ENCODE data around the gene IL26. TPM values are rescaled to one million over a fixed set of nuclear protein-coding genes. Genes with fewer than 3 reads are reported as not detected.
"Not testable (repeated sequence)": the region's sequence is repeated elsewhere in the genome, so short reads cannot be mapped to it uniquely, and the experiment has no call there.

IL26 gene
- total RNA-seq, 1 experiment from 2014 or later = not detected

DNA sequence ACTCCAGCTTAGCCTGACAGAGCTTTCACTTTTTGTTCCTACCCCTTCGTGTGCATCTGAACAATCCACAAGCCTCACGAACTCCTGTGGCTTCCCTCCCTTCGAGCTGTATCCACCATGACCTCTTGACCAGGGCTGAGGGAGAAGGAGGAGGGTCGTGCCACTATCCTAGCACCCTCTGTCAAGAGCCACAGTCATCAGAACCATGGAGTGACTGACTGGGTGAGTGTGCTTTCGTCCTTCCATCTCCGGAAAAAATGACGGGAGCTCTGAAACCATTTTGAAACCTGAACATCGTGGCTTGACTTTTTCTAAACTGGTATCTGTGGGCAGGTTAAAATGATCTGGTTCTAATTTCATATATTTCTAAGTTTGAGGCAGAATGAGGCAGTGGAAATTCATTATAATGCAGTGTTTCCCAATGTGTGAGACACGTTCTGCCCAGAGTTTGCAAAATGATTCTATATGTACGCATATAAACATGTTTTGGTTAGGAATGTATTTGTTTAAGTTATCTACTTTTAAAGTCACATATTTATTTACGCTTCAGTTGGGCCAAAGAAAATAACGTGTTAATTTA, 27.0 kb downstream of the IL26 start:
- DNase-seq = no peak
- Histone ChIP-seq H3K27me3 (ENCODE audit: control insufficient read depth, insufficient read depth, low read length) (no peaks in the 10 kb centered on the region), H3K36me3 (replicated peaks; ENCODE audit: control insufficient read depth, insufficient read depth, low read length) (no peaks in the 10 kb centered on the region)

DNA sequence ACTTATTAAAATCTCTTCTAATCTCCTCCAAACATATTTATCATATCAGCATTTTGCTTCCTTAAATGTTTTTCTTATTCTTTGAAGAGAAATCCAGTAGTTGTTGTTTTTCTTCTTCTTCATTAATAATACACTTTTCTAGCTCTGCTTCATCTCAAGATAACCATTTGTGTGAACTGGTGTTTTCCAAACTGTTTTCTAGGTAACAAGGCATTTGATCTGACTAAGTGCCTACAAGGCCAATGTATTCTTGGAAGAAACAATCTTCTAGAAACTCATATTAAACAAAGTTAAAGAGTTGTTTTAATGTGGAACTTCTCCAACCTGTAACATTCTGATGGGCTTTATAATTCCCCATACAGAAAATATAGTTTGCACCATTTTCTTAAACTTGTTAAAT, 35.3 kb downstream of the IL26 start:
- H3K4me3 ChIP-seq (ENCODE audit: insufficient read depth, low read depth, low read length) = no peak overlapping the region
- H3K27me3 ChIP-seq (ENCODE audit: control insufficient read depth, insufficient read depth, low read length) = no peaks in the 10 kb centered on the region
- DNase-seq = no peak
- H3K36me3 ChIP-seq (replicated peaks; ENCODE audit: control insufficient read depth, insufficient read depth, low read length) = no peaks in the 10 kb centered on the region

More for the DNA sequence above, 27.0 kb downstream of the IL26 start:
- H3K4me3 ChIP-seq (ENCODE audit: insufficient read depth, low read depth, low read length) = no peak overlapping the region

DNA sequence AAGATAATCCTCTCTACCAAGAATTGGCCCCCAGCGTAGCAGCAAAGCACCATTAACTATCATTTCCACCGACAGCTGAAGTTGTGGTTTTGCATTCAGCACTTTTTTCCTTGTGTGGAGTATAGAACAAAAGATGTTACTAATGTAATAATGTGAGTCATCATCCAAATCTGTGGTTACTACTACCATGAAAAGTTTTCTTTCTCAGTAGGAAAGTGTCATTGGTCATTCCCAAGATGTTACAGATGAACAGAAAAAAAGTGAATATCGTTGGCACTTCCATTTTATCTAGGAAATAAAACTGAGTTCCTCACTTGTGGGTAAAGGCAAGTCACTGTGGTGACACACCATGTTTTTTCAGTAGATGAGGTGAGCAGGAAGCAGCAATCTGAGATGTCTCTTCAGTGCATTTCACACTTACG, 35.8 kb downstream of the IL26 start:
- Histone ChIP-seq H3K4me3 (ENCODE audit: insufficient read depth, low read depth, low read length) (no peak overlapping the region), H3K36me3 (replicated peaks; ENCODE audit: control insufficient read depth, insufficient read depth, low read length) (no peaks in the 10 kb centered on the region), H3K27me3 (ENCODE audit: control insufficient read depth, insufficient read depth, low read length) (no peaks in the 10 kb centered on the region)
- no peak for DNase-seq

DNA sequence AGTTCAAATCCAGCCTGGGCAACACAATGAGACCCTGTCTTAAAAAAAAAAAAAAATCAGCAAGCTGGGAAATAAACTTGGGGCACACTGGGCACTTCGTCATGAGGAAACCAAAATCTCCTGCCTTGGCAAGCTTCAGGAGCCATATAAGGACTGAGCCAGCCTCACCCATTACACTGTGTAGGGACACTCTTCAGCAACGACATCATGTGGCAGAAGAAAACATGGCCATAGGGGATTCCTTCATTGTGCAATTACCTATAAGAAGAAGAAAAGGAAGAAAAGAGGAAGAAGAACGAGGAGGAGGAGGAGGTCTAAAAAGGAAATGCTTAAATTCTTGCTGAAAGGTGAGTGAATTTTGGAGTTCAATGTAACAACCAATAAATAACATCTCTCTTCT, 40.0 kb downstream of the IL26 start:
- no peak overlapping the region for H3K4me3 ChIP-seq (ENCODE audit: insufficient read depth, low read depth, low read length)
- H3K27me3 ChIP-seq (ENCODE audit: control insufficient read depth, insufficient read depth, low read length) = no peaks in the 10 kb centered on the region
- no peaks in the 10 kb centered on the region for H3K36me3 ChIP-seq (replicated peaks; ENCODE audit: control insufficient read depth, insufficient read depth, low read length)
- no peak for DNase-seq

DNA sequence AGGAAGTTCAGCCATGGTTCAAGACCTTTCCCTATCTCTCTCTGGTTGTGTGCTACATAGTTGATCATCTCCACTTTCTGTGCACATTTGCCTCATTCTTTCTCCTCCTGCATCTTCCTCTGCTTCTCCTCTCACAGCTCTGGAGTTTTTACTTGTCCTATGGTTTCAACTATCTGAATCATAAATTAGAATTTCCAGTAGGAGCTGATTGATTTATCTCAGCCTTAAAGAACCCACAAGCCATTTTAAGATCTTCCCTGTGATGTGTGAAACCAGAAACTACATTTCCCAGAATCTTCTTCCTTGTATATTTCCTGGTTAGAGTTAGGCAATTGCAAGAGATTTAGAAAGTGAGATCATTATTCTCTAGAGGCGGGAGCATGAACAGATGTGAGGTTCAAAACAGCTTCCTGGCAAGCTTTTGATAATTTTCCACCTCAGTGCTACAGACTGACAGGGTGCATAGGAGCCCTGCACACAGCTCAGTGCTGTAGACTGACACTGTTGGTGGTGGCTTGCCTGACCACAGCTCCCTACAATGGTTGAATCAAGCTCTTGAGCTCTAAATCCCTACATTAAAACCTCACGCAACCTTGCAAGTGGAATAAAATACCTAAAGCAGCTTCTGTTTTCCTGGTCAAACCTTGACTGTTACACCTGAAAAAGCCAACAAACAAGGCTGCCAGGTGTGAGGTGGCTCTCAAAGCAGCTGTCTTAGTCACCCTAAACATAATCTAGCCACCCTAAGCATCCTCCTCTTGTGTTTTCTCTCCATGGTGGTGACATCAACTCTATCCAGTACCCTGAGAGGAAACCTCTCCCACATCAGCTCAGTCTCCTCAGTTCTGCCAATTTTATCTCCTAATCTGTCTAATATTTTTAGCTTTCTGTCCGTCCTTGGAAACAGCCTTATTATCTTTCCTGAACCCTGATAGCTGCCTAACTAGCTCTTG, 44.5 kb downstream of the IL26 start:
- Histone ChIP-seq H3K4me3 (ENCODE audit: insufficient read depth, low read depth, low read length) (no peak overlapping the region), H3K27me3 (ENCODE audit: control insufficient read depth, insufficient read depth, low read length) (no peaks in the 10 kb centered on the region), H3K36me3 (replicated peaks; ENCODE audit: control insufficient read depth, insufficient read depth, low read length) (no peaks in the 10 kb centered on the region)
- DNase-seq = no peak

DNA sequence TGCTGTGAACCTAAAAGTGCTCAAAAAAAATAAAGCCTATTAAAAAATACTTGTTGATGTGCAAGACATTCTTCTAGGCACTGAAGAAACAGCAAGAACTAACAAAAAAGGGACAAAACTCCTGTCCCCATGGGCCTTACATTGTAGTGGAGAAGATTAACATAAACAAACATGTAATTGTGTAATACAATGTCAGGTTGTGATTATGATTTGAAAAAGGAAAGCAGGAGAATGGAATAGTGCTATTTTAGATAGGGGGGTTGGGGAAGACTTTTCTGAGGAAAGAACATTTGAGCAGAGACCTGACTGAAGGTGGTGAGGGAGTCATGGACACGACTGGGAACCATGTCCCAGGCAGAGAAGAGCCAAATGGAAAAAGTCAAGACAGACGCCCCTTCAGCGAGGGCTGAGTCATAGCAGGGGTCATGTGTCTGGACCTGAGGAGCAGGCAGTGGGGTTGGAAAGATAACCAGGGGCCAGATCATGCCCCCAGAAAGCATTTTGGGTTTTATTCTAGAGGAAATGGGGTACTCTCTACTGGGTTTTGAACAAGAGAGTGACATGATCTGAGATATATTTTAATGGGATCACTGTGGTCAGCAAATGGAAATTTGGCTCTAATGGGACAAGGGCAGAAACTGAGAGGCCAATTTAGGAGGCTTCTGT, 46.7 kb downstream of the IL26 start:
- Histone ChIP-seq H3K4me3 (ENCODE audit: insufficient read depth, low read depth, low read length) (no peak overlapping the region), H3K27me3 (ENCODE audit: control insufficient read depth, insufficient read depth, low read length) (no peaks in the 10 kb centered on the region), H3K36me3 (replicated peaks; ENCODE audit: control insufficient read depth, insufficient read depth, low read length) (no peaks in the 10 kb centered on the region)
- DNase-seq = no peak

DNA sequence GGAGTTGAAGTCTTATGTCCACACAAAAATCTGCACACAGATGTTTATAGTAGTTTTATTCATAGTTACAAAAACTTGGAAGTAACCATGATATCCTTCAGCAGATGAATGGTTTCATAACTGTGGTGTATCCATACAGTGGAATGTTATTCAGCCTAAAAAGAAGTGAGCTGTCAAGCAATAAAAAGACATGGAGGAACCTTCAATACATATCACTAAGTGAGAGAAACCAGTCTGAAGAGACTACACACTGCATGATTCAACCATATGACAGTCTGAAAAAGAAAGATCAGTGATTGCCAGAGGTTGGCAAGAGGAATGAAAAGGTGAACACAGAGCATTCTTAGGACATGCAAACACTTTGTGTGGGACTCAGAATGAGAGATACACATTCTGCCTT, 47.4 kb downstream of the IL26 start:
- H3K4me3 ChIP-seq (ENCODE audit: insufficient read depth, low read depth, low read length) = no peak overlapping the region
- DNase-seq = no peak
- no peaks in the 10 kb centered on the region for H3K27me3 ChIP-seq (ENCODE audit: control insufficient read depth, insufficient read depth, low read length)
- no peaks in the 10 kb centered on the region for H3K36me3 ChIP-seq (replicated peaks; ENCODE audit: control insufficient read depth, insufficient read depth, low read length)

DNA sequence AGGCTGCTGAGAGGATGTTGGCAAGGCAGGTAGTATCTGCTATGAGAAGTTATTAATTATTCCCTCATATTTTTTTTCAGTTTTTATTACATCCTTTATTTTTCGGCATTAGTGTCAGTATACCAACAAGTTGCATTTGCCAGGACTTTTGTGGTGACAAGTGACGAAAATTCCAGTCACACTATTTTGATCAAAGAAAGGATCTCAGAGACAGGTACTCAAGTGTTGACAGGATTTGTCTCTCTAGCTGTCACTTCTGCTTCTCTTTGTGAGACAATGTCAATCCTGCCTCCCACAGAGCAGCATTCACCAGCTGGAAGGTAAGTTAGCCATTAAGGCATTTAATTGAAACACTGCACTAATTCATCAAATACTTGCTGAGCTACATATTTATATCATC, 48.0 kb downstream of the IL26 start:
- H3K27me3 ChIP-seq (ENCODE audit: control insufficient read depth, insufficient read depth, low read length) = no peaks in the 10 kb centered on the region
- DNase-seq = no peak
- no peak overlapping the region for H3K4me3 ChIP-seq (ENCODE audit: insufficient read depth, low read depth, low read length)
- no peaks in the 10 kb centered on the region for H3K36me3 ChIP-seq (replicated peaks; ENCODE audit: control insufficient read depth, insufficient read depth, low read length)

DNA sequence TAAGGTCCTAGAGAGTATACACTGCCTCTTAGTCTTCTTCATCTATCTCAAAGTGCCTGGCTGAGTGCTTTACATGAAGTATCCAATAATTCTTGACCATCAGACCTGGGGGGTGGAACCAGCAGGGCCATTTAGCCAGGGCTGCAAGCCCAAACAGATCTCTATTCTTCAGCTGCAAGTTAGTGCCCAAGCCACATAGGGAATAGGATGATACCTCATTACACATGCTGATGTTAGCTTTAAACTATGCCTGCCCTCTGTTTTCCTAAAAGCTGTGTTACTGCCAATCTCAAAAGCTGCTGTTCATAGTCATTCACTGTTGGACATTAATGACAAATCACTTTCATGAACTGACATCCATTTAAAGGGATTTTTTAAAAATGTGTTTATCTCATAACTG, 49.4 kb downstream of the IL26 start:
- Histone ChIP-seq H3K4me3 (ENCODE audit: insufficient read depth, low read depth, low read length) (no peak overlapping the region), H3K36me3 (replicated peaks; ENCODE audit: control insufficient read depth, insufficient read depth, low read length) (no peaks in the 10 kb centered on the region), H3K27me3 (ENCODE audit: control insufficient read depth, insufficient read depth, low read length) (no peaks in the 10 kb centered on the region)
- DNase-seq = no peak

DNA sequence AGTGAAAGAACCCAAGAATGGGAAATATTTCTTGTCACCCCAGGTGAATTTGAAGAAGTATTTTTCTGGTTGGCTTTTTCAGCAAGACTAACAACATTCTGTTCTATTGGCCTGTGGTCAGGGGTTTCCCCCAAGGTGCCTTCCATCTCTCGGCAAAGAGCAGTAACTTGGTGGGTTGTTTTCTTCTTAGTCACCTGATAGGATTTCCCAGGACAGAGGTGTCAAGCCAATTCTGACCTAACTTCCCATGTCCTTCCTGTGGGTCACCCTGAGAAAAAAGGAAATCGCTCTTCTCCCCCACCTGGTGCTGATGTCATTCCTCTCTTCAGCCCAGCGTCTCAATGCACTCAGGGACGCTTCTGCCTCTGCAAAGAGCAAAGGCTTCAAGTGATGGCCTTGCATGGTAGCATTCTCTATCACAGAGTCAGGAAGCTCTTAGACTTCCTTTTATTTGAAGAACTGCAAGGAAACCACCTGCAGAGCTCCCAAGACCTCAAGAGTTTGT, 50.0 kb downstream of the IL26 start:
- DNase-seq = no peak
- H3K4me3 ChIP-seq (ENCODE audit: insufficient read depth, low read depth, low read length) = no peak overlapping the region

DNA sequence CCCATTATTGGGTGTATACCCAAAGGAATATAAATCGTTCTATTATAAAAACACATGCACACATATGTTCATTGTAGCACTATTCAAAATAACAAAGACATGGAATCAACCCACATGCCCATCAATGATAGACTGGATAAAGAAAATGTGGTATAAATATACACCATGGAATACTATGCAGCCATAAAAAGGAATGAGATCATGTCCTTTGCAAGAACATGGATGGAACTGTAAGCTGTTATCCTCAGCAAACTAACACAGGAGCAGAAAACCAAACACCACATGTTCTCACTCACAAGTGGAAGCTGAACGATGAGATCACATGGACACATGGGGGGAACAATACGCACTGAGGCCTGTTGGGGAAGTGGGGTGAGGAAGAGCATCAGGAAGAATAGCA, 50.8 kb downstream of the IL26 start:
- not testable (repeated sequence) for DNase-seq; H3K36me3 ChIP-seq (replicated peaks; ENCODE audit: control insufficient read depth, insufficient read depth, low read length)

More for the DNA sequence above, 50.0 kb downstream of the IL26 start:
- Histone ChIP-seq H3K27me3 (ENCODE audit: control insufficient read depth, insufficient read depth, low read length) (no peaks in the 10 kb centered on the region), H3K36me3 (replicated peaks; ENCODE audit: control insufficient read depth, insufficient read depth, low read length) (no peaks in the 10 kb centered on the region)

DNA sequence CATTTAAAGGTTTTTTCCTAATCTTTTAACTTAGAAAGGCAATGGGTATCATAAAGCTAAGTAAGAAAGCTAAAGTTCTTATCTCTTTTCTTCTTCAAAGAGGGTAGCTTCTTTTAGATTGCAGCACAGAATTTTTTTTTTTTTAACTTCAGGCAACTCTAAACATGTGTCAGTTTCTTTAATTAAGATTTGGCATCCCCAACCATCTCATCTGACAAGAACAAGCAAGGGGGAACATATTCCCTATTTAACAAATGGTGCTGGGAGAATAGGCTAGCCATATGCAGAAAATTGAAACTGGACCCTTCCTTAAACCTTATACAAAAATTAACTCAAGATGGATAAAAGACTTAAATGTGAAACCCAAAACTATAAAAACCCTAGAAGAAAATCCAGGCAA, 51.8 kb downstream of the IL26 start:
- Histone ChIP-seq H3K36me3 (replicated peaks; ENCODE audit: control insufficient read depth, insufficient read depth, low read length) (no peaks in the 10 kb centered on the region), H3K4me3 (ENCODE audit: insufficient read depth, low read depth, low read length) (no peak overlapping the region), H3K27me3 (ENCODE audit: control insufficient read depth, insufficient read depth, low read length) (no peaks in the 10 kb centered on the region)
- no peak for DNase-seq

More for the DNA sequence above, 50.8 kb downstream of the IL26 start:
- H3K27me3 ChIP-seq (ENCODE audit: control insufficient read depth, insufficient read depth, low read length); H3K4me3 ChIP-seq (ENCODE audit: insufficient read depth, low read depth, low read length): not testable (repeated sequence)

DNA sequence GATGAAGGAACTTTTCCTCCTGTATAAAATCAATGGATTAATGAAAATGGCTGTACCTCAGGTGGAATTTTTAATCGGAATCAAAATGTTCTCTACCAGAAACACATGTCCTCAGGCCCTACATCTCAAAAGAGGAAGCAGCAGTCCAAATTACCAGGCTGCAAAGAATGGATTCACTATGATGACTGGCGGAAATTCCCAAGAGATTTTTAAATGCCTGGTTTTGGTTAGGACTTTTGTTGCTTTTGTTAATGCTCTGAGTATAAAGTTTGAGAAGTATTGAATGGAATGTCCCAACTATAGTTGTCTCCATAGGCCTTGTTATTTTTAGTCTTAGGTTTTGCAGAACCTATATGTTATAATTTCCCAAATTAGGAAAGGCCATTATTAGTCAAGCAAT, 54.9 kb downstream of the IL26 start:
- no peaks in the 10 kb centered on the region for H3K36me3 ChIP-seq (replicated peaks; ENCODE audit: control insufficient read depth, insufficient read depth, low read length)
- DNase-seq = no peak
- H3K4me3 ChIP-seq (ENCODE audit: insufficient read depth, low read depth, low read length) = no peak overlapping the region
- no peaks in the 10 kb centered on the region for H3K27me3 ChIP-seq (ENCODE audit: control insufficient read depth, insufficient read depth, low read length)

DNA sequence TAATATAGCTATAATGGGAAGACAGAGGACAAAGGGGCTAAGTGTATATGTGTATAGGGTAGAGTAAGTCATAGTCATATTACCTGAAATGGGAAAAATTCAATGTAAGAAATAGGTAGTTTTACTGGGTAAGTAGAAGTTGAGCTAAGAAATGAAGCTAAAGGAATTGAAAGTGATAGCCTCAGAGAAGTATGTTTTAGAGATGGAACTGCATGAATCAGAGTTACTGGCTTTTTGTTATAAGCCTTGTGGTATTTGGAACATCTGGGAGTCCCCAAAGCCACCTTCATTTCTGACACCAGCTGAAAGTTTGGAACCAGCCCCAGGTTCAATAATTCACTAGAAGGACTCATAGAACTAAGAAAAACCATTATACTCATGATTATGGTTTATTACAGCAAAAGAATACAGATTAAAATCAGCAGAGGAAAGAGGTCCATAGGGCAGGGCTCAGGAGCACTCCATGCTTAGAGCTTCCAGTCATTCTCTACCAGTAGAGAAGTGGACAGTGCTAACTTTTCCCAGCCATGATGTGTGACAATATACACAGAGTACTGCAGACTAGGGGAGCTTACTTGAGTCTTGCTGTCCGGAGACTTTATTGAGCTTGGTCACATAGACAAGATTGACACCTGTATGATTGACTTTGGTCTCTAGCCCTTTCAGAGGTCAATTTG, 56.3 kb downstream of the IL26 start:
- no peak for DNase-seq
- no peak overlapping the region for H3K4me3 ChIP-seq (ENCODE audit: insufficient read depth, low read depth, low read length)
- no peaks in the 10 kb centered on the region for H3K36me3 ChIP-seq (replicated peaks; ENCODE audit: control insufficient read depth, insufficient read depth, low read length)
- H3K27me3 ChIP-seq (ENCODE audit: control insufficient read depth, insufficient read depth, low read length) = no peaks in the 10 kb centered on the region
